NCI-H2029 (cell line): ENCODE measurements around the gene SLCO2B1.

Experiments
- DNase-seq: peaks from one replicate; lab custom pipeline; 2025; lab: John Stamatoyannopoulos, UW

SLCO2B1 gene

GRCh38 chr11:75223954-75224643, 73.2 kb downstream of the SLCO2B1 start:
- peak; percentile 79 for DNase-seq

DNA sequence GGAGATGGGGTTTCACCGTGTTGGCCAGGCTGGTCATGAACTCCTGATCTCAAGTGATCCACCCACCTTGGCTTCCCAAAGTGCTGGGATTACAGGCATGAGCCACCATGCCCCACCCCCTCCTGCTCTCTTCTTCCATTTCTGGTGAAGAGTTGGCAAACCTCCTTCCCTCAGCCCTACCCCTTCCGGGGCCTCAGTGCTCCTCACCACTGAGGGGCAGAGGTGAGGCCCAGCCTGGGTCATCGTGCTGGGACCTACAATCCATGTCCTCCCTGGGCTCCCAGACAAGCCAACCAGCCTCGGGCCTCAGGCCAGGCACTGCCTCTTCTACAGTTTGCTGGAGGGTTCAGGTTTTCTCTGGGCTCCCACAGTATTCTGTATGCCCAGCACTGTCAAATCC, 74.9 kb downstream of the SLCO2B1 start:
- DNase-seq = no peak

DNA sequence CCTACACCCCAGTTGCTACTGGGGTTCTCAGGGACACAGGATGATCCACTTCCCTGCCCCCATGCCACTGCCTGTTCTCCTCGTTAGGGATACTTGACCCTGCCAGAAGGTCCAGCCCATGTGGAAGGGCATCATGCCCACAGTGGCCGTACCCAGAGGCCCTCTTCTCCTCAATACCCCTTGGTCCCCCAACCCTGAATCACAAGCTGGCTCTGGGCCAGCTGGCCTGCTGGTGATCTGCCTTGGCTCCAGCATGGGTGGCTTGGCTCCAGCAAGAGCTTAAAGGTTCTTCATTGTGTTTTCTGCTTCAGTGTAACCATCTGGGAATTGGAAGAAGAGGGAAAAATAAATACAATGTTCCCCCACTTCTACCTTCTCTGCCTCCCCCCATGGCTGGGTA, 78.6 kb downstream of the SLCO2B1 start:
- no peak for DNase-seq

GRCh38 chr11:75230621-75231020, 79.7 kb downstream of the SLCO2B1 start:
- no peak for DNase-seq

- DNase-seq = no peak
Measured at GRCh38 chr11:75233754-75234172, 82.9 kb downstream of the SLCO2B1 start.

DNA sequence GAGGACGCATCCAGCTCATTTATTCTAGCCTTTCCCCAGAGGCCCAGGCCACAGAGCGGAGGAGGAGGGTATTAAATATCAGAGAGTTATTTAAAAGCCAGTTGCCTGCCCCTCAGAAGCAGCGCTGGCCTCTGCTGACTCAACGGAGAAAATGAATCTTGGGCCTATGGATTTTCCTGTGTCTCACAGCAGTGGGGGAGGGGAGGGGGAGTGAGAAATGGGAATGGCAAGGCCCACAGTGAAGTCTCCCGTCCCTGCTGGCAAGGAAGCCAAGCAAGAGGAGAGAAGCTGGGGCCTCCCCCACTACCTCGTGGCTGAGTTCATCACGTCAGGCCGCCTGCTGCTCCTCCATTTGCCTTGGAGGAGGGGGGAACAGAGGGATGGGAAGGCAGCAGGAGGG, 85.2 kb downstream of the SLCO2B1 start:
- no peak for DNase-seq

- DNase-seq = no peak
Measured at GRCh38 chr11:75237050-75237449, 86.1 kb downstream of the SLCO2B1 start.

GRCh38 chr11:75238595-75239440, 87.9 kb downstream of the SLCO2B1 start:
- no peak for DNase-seq

GRCh38 chr11:75239531-75240290, 88.8 kb downstream of the SLCO2B1 start:
- DNase-seq = no peak

DNA sequence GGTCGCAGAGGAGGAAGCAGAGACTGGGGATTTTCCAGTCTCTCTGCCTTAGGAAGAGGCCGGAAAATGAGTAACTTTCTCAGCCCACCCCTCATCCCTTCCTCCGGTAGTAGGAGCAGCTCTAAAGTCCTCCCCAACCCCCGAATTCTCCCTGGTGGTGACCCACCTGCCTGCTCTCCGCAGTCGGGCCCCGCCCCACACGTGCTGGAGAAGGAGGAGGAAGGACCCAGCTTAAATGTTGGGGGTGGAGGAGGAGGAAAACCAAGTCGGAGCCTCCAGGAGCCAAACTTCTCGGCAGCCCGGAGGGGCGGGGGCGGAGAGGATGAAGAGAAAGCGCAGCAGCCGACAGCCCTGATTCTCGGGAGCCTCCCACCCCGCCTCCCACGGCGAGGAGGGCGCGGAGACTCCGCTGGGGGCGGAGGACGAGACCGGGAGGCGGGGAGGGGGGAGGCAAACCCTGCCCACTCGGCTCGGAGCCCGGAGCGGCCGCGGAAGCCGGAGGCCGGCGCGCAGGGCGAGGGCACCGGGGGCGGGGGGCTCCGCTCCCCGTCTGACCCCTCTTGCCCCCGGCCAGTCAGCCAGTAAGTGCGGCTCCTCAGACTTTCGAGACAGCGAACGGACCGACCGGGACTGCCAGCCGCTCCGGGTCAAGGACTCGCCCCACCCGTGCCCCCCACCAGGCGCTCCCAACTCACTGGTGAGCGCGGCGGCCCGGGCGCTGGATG, 89.6 kb downstream of the SLCO2B1 start, which contains the start of gene TPBGL:
Gene TPBGL, plus strand, starts transcription at position 464 of the 725 bp plus-strand sequence. CDS start 276 bp downstream, outside the sequence.
- no peak for DNase-seq

- DNase-seq = peak; percentile 60
Measured at GRCh38 chr11:75241036-75241905, 90.4 kb downstream of the SLCO2B1 start.

DNA sequence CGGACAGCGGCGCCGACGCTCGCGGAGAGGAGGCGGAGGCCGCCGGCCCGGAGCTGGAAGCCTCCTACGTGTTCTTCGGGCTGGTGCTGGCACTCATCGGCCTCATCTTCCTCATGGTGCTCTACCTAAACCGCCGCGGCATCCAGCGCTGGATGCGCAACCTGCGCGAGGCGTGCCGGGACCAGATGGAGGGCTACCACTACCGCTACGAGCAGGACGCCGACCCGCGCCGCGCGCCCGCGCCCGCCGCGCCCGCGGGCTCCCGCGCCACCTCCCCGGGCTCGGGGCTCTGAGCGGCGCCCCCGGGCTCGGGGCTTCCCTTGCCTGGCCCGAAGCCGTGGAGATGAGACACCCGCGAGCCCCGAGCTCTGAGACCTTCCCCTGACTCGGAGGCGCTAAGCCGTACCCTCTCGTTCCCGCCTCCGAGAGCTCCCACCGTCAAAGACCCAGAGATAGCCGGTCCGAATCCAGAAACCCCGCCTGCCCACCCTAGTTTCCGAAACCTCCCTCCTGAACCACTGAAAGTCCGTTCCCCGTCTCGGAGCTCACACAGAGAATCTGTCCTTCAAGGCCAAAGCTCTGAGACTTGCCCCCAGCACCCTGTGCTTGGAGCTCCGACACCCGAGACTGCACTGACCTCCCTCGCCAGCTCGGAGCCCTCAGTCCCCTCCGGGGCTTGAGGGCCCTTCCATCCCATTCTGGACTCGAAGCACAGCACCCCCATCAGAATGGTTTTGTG, 91.2 kb downstream of the SLCO2B1 start:
- no peak for DNase-seq

GRCh38 chr11:75242722-75243600, 92.1 kb downstream of the SLCO2B1 start:
- no peak for DNase-seq

GRCh38 chr11:75244052-75244814, 93.3 kb downstream of the SLCO2B1 start:
- no peak for DNase-seq

- no peak for DNase-seq
Measured at GRCh38 chr11:75245356-75246005, 94.6 kb downstream of the SLCO2B1 start.

- DNase-seq = no peak
Measured at GRCh38 chr11:75246006-75246670, 95.2 kb downstream of the SLCO2B1 start.

GRCh38 chr11:75246671-75247350, 95.9 kb downstream of the SLCO2B1 start:
- DNase-seq = no peak
